ENCODE results near the gene CASKIN1.

DNA sequence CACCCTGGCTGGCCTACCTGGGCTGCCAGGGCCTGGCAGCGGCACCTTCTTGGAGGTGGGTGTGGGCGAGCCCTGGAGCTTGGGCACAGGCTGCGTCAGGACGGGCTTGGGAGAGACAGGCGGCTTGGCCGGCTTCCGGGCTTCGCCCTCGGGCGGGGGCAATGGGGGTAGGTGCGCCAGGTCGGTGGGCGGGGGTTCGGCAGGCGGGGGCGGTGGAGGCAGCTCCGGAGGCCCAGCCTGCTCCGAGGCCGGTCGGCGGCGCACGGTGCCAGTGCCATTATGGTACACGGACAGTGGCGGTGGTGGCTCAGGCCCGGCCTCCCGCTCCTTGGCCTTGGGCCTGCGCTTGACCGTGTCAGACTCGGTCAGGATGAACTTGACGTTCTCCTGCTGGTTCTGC, 16.8 kb downstream of the CASKIN1 start:
- no peak for TF ChIP-seq POLR2A (IDR thresholded peaks at IDR 0.05; ENCODE audit: low read length)
- no peak for TF ChIP-seq GATA1 (IDR thresholded peaks at IDR 0.05; ENCODE audit: low read depth, low read length)
